GM23338 (cell line): Measurements from ENCODE around the gene MPZ. TPM values are rescaled to one million over a fixed set of nuclear protein-coding genes. Genes with fewer than 3 reads are reported as not detected.
A peak's percentile ranks its signal among the peaks of the same experiment; 100 is the strongest.

ENCODE experiments used
- ATAC-seq: fragments of 200-7000 bp; cut with Tn5 transposase; 3 replicates; pipeline ENCODE4 v1.9.1; 2020
- DNase-seq: peaks from one replicate; pipeline ENCODE4 v3.0.0-alpha.2; 2015; ENCODE audit warnings: low spot score
- H2AFZ ChIP-seq: fragments of 200-600 bp; sonication (generic); 2 replicates; pipeline ENCODE4 v1.8.0; 2016; ENCODE audit warnings: antibody characterized with exemption, mild to moderate bottlenecking, moderate library complexity
- H3F3A ChIP-seq: fragments of 200-600 bp; sonication (generic); replicated peaks from 2 replicates; pipeline ENCODE4 v1.8.0; 2017; ENCODE audit warnings: antibody characterized with exemption, mixed run types, low read depth
- H3K27ac ChIP-seq: fragments of 200-600 bp; sonication (generic); 2 replicates; pipeline ENCODE4 v1.6.1; 2016; ENCODE audit warnings: low read depth
- H3K27me3 ChIP-seq: fragments of 200-600 bp; sonication (generic); 2 replicates; pipeline ENCODE4 v1.8.0; 2016; ENCODE audit warnings: mild to moderate bottlenecking, mixed run types, moderate library complexity; ENCODE audit not compliant: insufficient read depth
- H3K36me3 ChIP-seq: fragments of 200-600 bp; sonication (generic); 2 replicates; pipeline ENCODE4 v1.8.0; 2016; ENCODE audit warnings: mild to moderate bottlenecking; ENCODE audit not compliant: insufficient read depth
- H3K4me1 ChIP-seq: fragments of 200-600 bp; sonication (generic); 2 replicates; pipeline ENCODE4 v1.8.0; 2016; ENCODE audit warnings: mild to moderate bottlenecking, moderate library complexity; ENCODE audit not compliant: insufficient read depth
- H3K4me2 ChIP-seq: fragments of 200-600 bp; sonication (generic); 2 replicates; pipeline ENCODE4 v1.7.1; 2017; ENCODE audit warnings: mixed run types
- H3K4me3 ChIP-seq: fragments of 200-600 bp; sonication (generic); 2 replicates; pipeline ENCODE4 v1.6.1; 2016; ENCODE audit warnings: mixed run types
- H3K79me2 ChIP-seq: fragments of 200-600 bp; sonication (generic); replicated peaks from 2 replicates; pipeline ENCODE4 v1.8.0; 2017; ENCODE audit warnings: mild to moderate bottlenecking; ENCODE audit not compliant: insufficient read depth
- H3K9me2 ChIP-seq: fragments of 200-600 bp; sonication (generic); 2 replicates; pipeline ENCODE4 v1.8.0; 2017; ENCODE audit not compliant: insufficient read depth
- H4K20me1 ChIP-seq: fragments of 200-600 bp; sonication (generic); replicated peaks from 2 replicates; pipeline ENCODE4 v1.8.0; 2017; ENCODE audit warnings: mild to moderate bottlenecking; ENCODE audit not compliant: insufficient read depth
- H3K27ac Mint-ChIP-seq: 2 replicates; pipeline ENCODE4 v1.8.0; 2020; ENCODE audit warnings: inconsistent platforms, mild to moderate bottlenecking, moderate library complexity, mixed read lengths
- H3K27me3 Mint-ChIP-seq: 3 replicates; pipeline ENCODE4 v1.8.0; 2022; ENCODE audit warnings: low read depth, mild to moderate bottlenecking, moderate library complexity, mixed read lengths, inconsistent platforms; ENCODE audit not compliant: insufficient read depth, poor library complexity
- H3K36me3 Mint-ChIP-seq: 3 replicates; pipeline ENCODE4 v1.8.0; 2021; ENCODE audit warnings: low read depth, mild to moderate bottlenecking, inconsistent platforms, moderate library complexity, mixed read lengths
- H3K4me1 Mint-ChIP-seq: 3 replicates; pipeline ENCODE4 v1.8.0; 2020; ENCODE audit warnings: mild to moderate bottlenecking, inconsistent platforms, mixed read lengths
- H3K4me3 Mint-ChIP-seq: 3 replicates; pipeline ENCODE4 v1.8.0; 2021; ENCODE audit warnings: moderate library complexity, mild to moderate bottlenecking, inconsistent platforms, mixed read lengths
- H3K9me3 Mint-ChIP-seq: 3 replicates; pipeline ENCODE4 v1.8.0; 2020; ENCODE audit warnings: moderate library complexity, mild to moderate bottlenecking, inconsistent platforms, mixed read lengths
- CREB1 ChIP-seq: fragments of 250-450 bp; sonication (Bioruptor Pico); IDR thresholded peaks from 2 replicates; pipeline ENCODE4 v1.5.0; 2020; ENCODE audit warnings: low read depth, mild to moderate bottlenecking, moderate library complexity
- CTCF ChIP-seq, 2 experiments: fragments of 200-600 bp in 1 of 2; sonication (generic) in 1 of 2; conservative IDR thresholded peaks; 2 replicates each; pipeline versions ENCODE4 v1.5.1 to v1.6.1; 2016 to 2017; ENCODE audit warnings: antibody characterized with exemption in 2 of 2, low read depth in 2 of 2, mild to moderate bottlenecking in 2 of 2, moderate library complexity in 1 of 2
- EZH2 ChIP-seq: fragments of 200-600 bp; sonication (generic); IDR thresholded peaks from one replicate; pipeline ENCODE4 v1.8.0; 2017; ENCODE audit warnings: antibody characterized with exemption, mild to moderate bottlenecking, low read depth; ENCODE audit not compliant: unreplicated experiment
- EZH2phosphoT487 ChIP-seq: fragments of 200-600 bp; sonication (generic); IDR thresholded peaks from one replicate; pipeline ENCODE4 v1.8.1; 2018; ENCODE audit warnings: antibody characterized with exemption; ENCODE audit not compliant: unreplicated experiment
- JUNB ChIP-seq: IDR thresholded peaks from one replicate; pipeline ENCODE4 v1.6.1; 2016; ENCODE audit warnings: antibody characterized with exemption; ENCODE audit not compliant: unreplicated experiment
- NANOG ChIP-seq: IDR thresholded peaks from 2 replicates; pipeline ENCODE4 v1.6.1; 2016; ENCODE audit warnings: antibody characterized with exemption, borderline replicate concordance
- POLR2AphosphoS5 ChIP-seq: IDR thresholded peaks from 2 replicates; pipeline ENCODE4 v1.6.1; 2016; ENCODE audit warnings: antibody characterized with exemption, low read depth
- STAT1 ChIP-seq: IDR thresholded peaks from one replicate; pipeline ENCODE4 v1.6.1; 2016; ENCODE audit warnings: antibody characterized with exemption; ENCODE audit not compliant: unreplicated experiment
- ZNF114 ChIP-seq: fragments of 250-450 bp; sonication (Bioruptor Pico); IDR thresholded peaks from 2 replicates; pipeline ENCODE4 v1.5.0; 2020; ENCODE audit warnings: mild to moderate bottlenecking, moderate library complexity
- ZNF331 ChIP-seq: fragments of 250-450 bp; sonication (Bioruptor Pico); IDR thresholded peaks from 2 replicates; pipeline ENCODE4 v1.5.0; 2020; ENCODE audit warnings: low read depth, mild to moderate bottlenecking, moderate library complexity
- polyA plus RNA-seq: library from polyadenylated mRNA; unstranded; fragments of >200 nt; fragmentation: Nextera tagmentation; extraction: Ambion mirVana; gene quantifications from 2 replicates; pipeline ENCODE4 v1.2.1, GENCODE V29; 2016
- total RNA-seq: library from RNA; depleted of rRNA; stranded (reverse); fragments of >200 nt; shearing (Covaris generic); gene quantifications from 2 replicates; pipeline ENCODE4 v1.2.3, GENCODE V29; 2014
- TF ChIP-seq, protein P1 (sequence below): IDR thresholded peaks from 2 replicates; pipeline ENCODE4 v1.6.1; 2016; ENCODE audit warnings: antibody characterized with exemption
- TF ChIP-seq, protein P2 (sequence below): fragments of 250-450 bp; sonication (Bioruptor Pico); IDR thresholded peaks from 2 replicates; pipeline ENCODE4 v1.5.0; 2020; ENCODE audit warnings: mild to moderate bottlenecking, moderate library complexity
- TF ChIP-seq, protein P3 (sequence below): IDR thresholded peaks from one replicate; pipeline ENCODE4 v1.6.1; 2018; ENCODE audit warnings: antibody characterized with exemption; ENCODE audit not compliant: unreplicated experiment

MPZ gene
- total and polyA plus RNA-seq, 2 experiments from 2014 or later, result 1.9 to 4.0 TPM

GRCh38 chr1:161260376-161261260 is 49.1 kb downstream of the MPZ start:
- Histone ChIP-seq H3K27me3 (peaks cover 38% of the 10 kb centered on the region), H2AFZ (0 out of 2 replicates have a peak overlapping the region, but pooled peaks have one; percentile 47)

More at GRCh38 chr1:161260376-161261260, 49.1 kb downstream of the MPZ start:
- no peaks in the 10 kb centered on the region for H4K20me1 ChIP-seq
- no peak for DNase-seq
- peak overlapping the region; percentile 48; the same call in 1 of the 2 replicates for H3K4me2 ChIP-seq
- peaks cover 42% of the 10 kb centered on the region for H3K27me3 Mint-ChIP-seq
- TF ChIP-seq CTCF (conservative IDR thresholded peaks at IDR 0.05; ENCODE audit: low read depth in 2 of 2) (no peak), POLR2AphosphoS5 (no peak), ZNF114 (no peak), ZNF331 (CRISPR knock-in tag) (no peak), JUNB (no peak), EZH2phosphoT487 (no peak), EZH2 (no peak), CREB1 (no peak), NANOG (no peak), STAT1 (no peak)
- TF ChIP-seq, protein P1, sequence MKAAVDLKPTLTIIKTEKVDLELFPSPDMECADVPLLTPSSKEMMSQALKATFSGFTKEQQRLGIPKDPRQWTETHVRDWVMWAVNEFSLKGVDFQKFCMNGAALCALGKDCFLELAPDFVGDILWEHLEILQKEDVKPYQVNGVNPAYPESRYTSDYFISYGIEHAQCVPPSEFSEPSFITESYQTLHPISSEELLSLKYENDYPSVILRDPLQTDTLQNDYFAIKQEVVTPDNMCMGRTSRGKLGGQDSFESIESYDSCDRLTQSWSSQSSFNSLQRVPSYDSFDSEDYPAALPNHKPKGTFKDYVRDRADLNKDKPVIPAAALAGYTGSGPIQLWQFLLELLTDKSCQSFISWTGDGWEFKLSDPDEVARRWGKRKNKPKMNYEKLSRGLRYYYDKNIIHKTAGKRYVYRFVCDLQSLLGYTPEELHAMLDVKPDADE, result no peak
- TF ChIP-seq, protein P2, sequence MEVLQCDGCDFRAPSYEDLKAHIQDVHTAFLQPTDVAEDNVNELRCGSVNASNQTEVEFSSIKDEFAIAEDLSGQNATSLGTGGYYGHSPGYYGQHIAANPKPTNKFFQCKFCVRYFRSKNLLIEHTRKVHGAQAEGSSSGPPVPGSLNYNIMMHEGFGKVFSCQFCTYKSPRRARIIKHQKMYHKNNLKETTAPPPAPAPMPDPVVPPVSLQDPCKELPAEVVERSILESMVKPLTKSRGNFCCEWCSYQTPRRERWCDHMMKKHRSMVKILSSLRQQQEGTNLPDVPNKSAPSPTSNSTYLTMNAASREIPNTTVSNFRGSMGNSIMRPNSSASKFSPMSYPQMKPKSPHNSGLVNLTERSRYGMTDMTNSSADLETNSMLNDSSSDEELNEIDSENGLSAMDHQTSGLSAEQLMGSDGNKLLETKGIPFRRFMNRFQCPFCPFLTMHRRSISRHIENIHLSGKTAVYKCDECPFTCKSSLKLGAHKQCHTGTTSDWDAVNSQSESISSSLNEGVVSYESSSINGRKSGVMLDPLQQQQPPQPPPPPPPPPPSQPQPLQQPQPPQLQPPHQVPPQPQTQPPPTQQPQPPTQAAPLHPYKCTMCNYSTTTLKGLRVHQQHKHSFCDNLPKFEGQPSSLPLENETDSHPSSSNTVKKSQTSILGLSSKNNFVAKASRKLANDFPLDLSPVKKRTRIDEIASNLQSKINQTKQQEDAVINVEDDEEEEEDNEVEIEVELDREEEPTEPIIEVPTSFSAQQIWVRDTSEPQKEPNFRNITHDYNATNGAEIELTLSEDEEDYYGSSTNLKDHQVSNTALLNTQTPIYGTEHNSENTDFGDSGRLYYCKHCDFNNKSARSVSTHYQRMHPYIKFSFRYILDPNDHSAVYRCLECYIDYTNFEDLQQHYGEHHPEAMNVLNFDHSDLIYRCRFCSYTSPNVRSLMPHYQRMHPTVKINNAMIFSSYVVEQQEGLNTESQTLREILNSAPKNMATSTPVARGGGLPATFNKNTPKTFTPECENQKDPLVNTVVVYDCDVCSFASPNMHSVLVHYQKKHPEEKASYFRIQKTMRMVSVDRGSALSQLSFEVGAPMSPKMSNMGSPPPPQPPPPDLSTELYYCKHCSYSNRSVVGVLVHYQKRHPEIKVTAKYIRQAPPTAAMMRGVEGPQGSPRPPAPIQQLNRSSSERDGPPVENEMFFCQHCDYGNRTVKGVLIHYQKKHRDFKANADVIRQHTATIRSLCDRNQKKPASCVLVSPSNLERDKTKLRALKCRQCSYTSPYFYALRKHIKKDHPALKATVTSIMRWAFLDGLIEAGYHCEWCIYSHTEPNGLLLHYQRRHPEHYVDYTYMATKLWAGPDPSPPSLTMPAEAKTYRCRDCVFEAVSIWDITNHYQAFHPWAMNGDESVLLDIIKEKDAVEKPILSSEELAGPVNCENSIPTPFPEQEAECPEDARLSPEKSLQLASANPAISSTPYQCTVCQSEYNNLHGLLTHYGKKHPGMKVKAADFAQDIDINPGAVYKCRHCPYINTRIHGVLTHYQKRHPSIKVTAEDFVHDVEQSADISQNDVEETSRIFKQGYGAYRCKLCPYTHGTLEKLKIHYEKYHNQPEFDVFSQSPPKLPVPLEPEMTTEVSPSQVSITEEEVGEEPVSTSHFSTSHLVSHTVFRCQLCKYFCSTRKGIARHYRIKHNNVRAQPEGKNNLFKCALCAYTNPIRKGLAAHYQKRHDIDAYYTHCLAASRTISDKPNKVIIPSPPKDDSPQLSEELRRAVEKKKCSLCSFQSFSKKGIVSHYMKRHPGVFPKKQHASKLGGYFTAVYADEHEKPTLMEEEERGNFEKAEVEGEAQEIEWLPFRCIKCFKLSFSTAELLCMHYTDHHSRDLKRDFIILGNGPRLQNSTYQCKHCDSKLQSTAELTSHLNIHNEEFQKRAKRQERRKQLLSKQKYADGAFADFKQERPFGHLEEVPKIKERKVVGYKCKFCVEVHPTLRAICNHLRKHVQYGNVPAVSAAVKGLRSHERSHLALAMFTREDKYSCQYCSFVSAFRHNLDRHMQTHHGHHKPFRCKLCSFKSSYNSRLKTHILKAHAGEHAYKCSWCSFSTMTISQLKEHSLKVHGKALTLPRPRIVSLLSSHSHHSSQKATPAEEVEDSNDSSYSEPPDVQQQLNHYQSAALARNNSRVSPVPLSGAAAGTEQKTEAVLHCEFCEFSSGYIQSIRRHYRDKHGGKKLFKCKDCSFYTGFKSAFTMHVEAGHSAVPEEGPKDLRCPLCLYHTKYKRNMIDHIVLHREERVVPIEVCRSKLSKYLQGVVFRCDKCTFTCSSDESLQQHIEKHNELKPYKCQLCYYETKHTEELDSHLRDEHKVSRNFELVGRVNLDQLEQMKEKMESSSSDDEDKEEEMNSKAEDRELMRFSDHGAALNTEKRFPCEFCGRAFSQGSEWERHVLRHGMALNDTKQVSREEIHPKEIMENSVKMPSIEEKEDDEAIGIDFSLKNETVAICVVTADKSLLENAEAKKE (CRISPR knock-in tag), result no peak
- TF ChIP-seq, protein P3, sequence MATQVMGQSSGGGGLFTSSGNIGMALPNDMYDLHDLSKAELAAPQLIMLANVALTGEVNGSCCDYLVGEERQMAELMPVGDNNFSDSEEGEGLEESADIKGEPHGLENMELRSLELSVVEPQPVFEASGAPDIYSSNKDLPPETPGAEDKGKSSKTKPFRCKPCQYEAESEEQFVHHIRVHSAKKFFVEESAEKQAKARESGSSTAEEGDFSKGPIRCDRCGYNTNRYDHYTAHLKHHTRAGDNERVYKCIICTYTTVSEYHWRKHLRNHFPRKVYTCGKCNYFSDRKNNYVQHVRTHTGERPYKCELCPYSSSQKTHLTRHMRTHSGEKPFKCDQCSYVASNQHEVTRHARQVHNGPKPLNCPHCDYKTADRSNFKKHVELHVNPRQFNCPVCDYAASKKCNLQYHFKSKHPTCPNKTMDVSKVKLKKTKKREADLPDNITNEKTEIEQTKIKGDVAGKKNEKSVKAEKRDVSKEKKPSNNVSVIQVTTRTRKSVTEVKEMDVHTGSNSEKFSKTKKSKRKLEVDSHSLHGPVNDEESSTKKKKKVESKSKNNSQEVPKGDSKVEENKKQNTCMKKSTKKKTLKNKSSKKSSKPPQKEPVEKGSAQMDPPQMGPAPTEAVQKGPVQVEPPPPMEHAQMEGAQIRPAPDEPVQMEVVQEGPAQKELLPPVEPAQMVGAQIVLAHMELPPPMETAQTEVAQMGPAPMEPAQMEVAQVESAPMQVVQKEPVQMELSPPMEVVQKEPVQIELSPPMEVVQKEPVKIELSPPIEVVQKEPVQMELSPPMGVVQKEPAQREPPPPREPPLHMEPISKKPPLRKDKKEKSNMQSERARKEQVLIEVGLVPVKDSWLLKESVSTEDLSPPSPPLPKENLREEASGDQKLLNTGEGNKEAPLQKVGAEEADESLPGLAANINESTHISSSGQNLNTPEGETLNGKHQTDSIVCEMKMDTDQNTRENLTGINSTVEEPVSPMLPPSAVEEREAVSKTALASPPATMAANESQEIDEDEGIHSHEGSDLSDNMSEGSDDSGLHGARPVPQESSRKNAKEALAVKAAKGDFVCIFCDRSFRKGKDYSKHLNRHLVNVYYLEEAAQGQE, result no peak
- H3K27ac ChIP-seq, result no peak overlapping the region
- H3K36me3 Mint-ChIP-seq, result peaks cover 16% of the 10 kb centered on the region
- H3K27ac Mint-ChIP-seq, result no peak overlapping the region
- peaks cover 8% of the 10 kb centered on the region for H3K4me1 ChIP-seq
- no peak overlapping the region; the same call in 2 of the 3 replicates for H3K4me3 Mint-ChIP-seq
- no peaks in the 10 kb centered on the region for H3K79me2 ChIP-seq
- H3K9me2 ChIP-seq, result no peaks in the 10 kb centered on the region
- H3K36me3 ChIP-seq, result peaks cover 7% of the 10 kb centered on the region; the same call in 1 of the 2 replicates
- no peak overlapping the region for H3K4me3 ChIP-seq
- H3K9me3 Mint-ChIP-seq, result peaks cover 26% of the 10 kb centered on the region
- peaks cover 21% of the 10 kb centered on the region for H3K4me1 Mint-ChIP-seq
- ATAC-seq, result 0 out of 3 replicates have a peak, but pooled peaks have one; percentile 6
- 0 out of 2 replicates have a peak, but pooled peaks cover 7% of the 10 kb centered on the region for H3F3A ChIP-seq
